Stomach (tissue), 4 donors: ENCODE data around the gene CHEK2.

Experiments
- EP300 ChIP-seq: sonication (generic); formaldehyde crosslinking; IDR thresholded peaks from one replicate; pipeline ENCODE4 v1.6.1; 2017; ENCODE audit warnings: antibody characterized with exemption
- TF ChIP-seq, protein P1 (sequence below), 7 experiments: fragments of 450-650 bp in 4 of 7; fragments of 200-600 bp in 3 of 7; sonication (generic) in 3 of 7; IDR thresholded peaks; one replicate each; pipeline ENCODE4 v1.5.1; 2016 to 2019; ENCODE audit warnings: antibody characterized with exemption in 7 of 7, control low read depth in 2 of 7, mild to moderate bottlenecking in 1 of 7

- TF ChIP-seq EP300: no peak
- TF ChIP-seq, protein P1, sequence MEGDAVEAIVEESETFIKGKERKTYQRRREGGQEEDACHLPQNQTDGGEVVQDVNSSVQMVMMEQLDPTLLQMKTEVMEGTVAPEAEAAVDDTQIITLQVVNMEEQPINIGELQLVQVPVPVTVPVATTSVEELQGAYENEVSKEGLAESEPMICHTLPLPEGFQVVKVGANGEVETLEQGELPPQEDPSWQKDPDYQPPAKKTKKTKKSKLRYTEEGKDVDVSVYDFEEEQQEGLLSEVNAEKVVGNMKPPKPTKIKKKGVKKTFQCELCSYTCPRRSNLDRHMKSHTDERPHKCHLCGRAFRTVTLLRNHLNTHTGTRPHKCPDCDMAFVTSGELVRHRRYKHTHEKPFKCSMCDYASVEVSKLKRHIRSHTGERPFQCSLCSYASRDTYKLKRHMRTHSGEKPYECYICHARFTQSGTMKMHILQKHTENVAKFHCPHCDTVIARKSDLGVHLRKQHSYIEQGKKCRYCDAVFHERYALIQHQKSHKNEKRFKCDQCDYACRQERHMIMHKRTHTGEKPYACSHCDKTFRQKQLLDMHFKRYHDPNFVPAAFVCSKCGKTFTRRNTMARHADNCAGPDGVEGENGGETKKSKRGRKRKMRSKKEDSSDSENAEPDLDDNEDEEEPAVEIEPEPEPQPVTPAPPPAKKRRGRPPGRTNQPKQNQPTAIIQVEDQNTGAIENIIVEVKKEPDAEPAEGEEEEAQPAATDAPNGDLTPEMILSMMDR (IDR thresholded peaks at IDR 0.05): no peak
These were observed 34.8 kb downstream of the CHEK2 start for GRCh38 chr22:28706845-28707244.
